HG03575 (cell line): ENCODE results near the gene TTC23L.

Experiments used
- ATAC-seq: cut with Tn5 transposase; IDR thresholded peaks from one replicate; pipeline ENCODE4 v1.9.1; 2021; ENCODE audit not compliant: unreplicated experiment, insufficient number of reproducible peaks, low FRiP score; ENCODE audit errors: extremely low read depth

Gene TTC23L

GRCh38 chr5:34863946-34864345, 25.0 kb downstream of the TTC23L start:
- ATAC-seq = no peak

GRCh38 chr5:34865091-34865490, 26.1 kb downstream of the TTC23L start:
- no peak for ATAC-seq

- no peak for ATAC-seq
These were observed 28.1 kb downstream of the TTC23L start for GRCh38 chr5:34866989-34867471.

- no peak for ATAC-seq
These were observed 28.7 kb downstream of the TTC23L start for GRCh38 chr5:34867660-34868059.

GRCh38 chr5:34868791-34869190, 29.8 kb downstream of the TTC23L start:
- no peak for ATAC-seq

GRCh38 chr5:34869256-34869655, 30.3 kb downstream of the TTC23L start:
- no peak for ATAC-seq

GRCh38 chr5:34870382-34870781, 31.4 kb downstream of the TTC23L start:
- no peak for ATAC-seq

GRCh38 chr5:34876275-34876674, 37.3 kb downstream of the TTC23L start:
- ATAC-seq = no peak

- no peak for ATAC-seq
These were observed 42.3 kb downstream of the TTC23L start for GRCh38 chr5:34881246-34881645.

- ATAC-seq = no peak
These were observed 47.6 kb downstream of the TTC23L start for GRCh38 chr5:34886392-34887119.

- no peak for ATAC-seq
These were observed 50.4 kb downstream of the TTC23L start for GRCh38 chr5:34889394-34889793.

- no peak for ATAC-seq
These were observed 53.0 kb downstream of the TTC23L start for GRCh38 chr5:34891981-34892380.

GRCh38 chr5:34892414-34892813, 53.5 kb downstream of the TTC23L start:
- ATAC-seq = no peak

GRCh38 chr5:34894716-34895115, 55.8 kb downstream of the TTC23L start:
- no peak for ATAC-seq

- ATAC-seq = no peak
These were observed 56.9 kb downstream of the TTC23L start for GRCh38 chr5:34895641-34896419.

- no peak for ATAC-seq
These were observed 58.7 kb downstream of the TTC23L start for GRCh38 chr5:34897646-34898045.

GRCh38 chr5:34898258-34898895, 59.4 kb downstream of the TTC23L start:
- no peak for ATAC-seq

- no peak for ATAC-seq
These were observed 60.1 kb downstream of the TTC23L start for GRCh38 chr5:34899066-34899465.

GRCh38 chr5:34900652-34901051, 61.7 kb downstream of the TTC23L start:
- no peak for ATAC-seq

GRCh38 chr5:34903260-34903659, 64.3 kb downstream of the TTC23L start:
- ATAC-seq = no peak
